OCI-M2 (cell line): ENCODE data around the gene EHMT2.
"Not testable (repeated sequence)": the region's sequence is repeated elsewhere in the genome, so short reads cannot be mapped to it uniquely, and the experiment has no call there.

Experiments
- DNase-seq: peaks from one replicate; lab custom pipeline; 2025; ENCODE audit not compliant: unreplicated experiment; lab: John Stamatoyannopoulos, UW

EHMT2 gene

GRCh38 chr6:31915756-31916155 is 18.3 kb upstream of the EHMT2 start:
- DNase-seq, result no peak

GRCh38 chr6:31915351-31915750 is 17.9 kb upstream of the EHMT2 start:
- DNase-seq, result no peak

- no peak for DNase-seq
These were observed 14.5 kb upstream of the EHMT2 start for GRCh38 chr6:31911826-31912585.

GRCh38 chr6:31909298-31909697 is 11.8 kb upstream of the EHMT2 start:
- not testable (repeated sequence) for DNase-seq

- DNase-seq, result no peak
These were observed 11.3 kb upstream of the EHMT2 start for GRCh38 chr6:31908791-31909190.

- not testable (repeated sequence) for DNase-seq
These were observed 10.8 kb upstream of the EHMT2 start for GRCh38 chr6:31908255-31908654.

- DNase-seq, result no peak
These were observed 9.8 kb upstream of the EHMT2 start for GRCh38 chr6:31907158-31907813.

- DNase-seq, result not testable (repeated sequence)
These were observed 9.2 kb upstream of the EHMT2 start for GRCh38 chr6:31906727-31907126.

- DNase-seq, result no peak
These were observed 8.6 kb upstream of the EHMT2 start for GRCh38 chr6:31906122-31906521.

GRCh38 chr6:31905041-31905440 is 7.5 kb upstream of the EHMT2 start:
- no peak for DNase-seq

GRCh38 chr6:31903957-31904356 is 6.5 kb upstream of the EHMT2 start:
- DNase-seq, result no peak

- DNase-seq, result peak; percentile 64
These were observed 4.6 kb upstream of the EHMT2 start, which contains the start of gene ZBTB12 for GRCh38 chr6:31901953-31902643. Gene ZBTB12 (minus strand): TSS chr6:31902086. CDS start chr6:31901305, 781 bp downstream.

- no peak for DNase-seq
These were observed 4.0 kb upstream of the EHMT2 start for GRCh38 chr6:31901415-31901952.

- no peak for DNase-seq
These were observed 3.5 kb upstream of the EHMT2 start for GRCh38 chr6:31900917-31901414.

GRCh38 chr6:31899882-31900722 is 2.6 kb upstream of the EHMT2 start:
- DNase-seq, result no peak

- no peak for DNase-seq
These were observed 1.7 kb upstream of the EHMT2 start for GRCh38 chr6:31899215-31899614.

- DNase-seq, result no peak
These were observed 999 bp upstream of the EHMT2 start for GRCh38 chr6:31898383-31899011.

GRCh38 chr6:31896856-31897611 is 464 bp downstream of the EHMT2 start:
- no peak for DNase-seq

- no peak for DNase-seq
These were observed 1.0 kb downstream of the EHMT2 start for GRCh38 chr6:31896493-31896855.
